NAMALWA (cell line): Measurements from ENCODE around the gene POU5F2.

ENCODE experiments used
- DNase-seq: peaks from one replicate; pipeline ENCODE4 v3.0.0-alpha.2; 2015; ENCODE audit warnings: low spot score

Gene POU5F2, protein sequence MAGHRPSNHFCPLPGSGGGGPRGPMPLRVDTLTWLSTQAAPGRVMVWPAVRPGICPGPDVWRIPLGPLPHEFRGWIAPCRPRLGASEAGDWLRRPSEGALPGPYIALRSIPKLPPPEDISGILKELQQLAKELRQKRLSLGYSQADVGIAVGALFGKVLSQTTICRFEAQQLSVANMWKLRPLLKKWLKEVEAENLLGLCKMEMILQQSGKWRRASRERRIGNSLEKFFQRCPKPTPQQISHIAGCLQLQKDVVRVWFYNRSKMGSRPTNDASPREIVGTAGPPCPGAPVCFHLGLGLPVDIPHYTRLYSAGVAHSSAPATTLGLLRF

DNA sequence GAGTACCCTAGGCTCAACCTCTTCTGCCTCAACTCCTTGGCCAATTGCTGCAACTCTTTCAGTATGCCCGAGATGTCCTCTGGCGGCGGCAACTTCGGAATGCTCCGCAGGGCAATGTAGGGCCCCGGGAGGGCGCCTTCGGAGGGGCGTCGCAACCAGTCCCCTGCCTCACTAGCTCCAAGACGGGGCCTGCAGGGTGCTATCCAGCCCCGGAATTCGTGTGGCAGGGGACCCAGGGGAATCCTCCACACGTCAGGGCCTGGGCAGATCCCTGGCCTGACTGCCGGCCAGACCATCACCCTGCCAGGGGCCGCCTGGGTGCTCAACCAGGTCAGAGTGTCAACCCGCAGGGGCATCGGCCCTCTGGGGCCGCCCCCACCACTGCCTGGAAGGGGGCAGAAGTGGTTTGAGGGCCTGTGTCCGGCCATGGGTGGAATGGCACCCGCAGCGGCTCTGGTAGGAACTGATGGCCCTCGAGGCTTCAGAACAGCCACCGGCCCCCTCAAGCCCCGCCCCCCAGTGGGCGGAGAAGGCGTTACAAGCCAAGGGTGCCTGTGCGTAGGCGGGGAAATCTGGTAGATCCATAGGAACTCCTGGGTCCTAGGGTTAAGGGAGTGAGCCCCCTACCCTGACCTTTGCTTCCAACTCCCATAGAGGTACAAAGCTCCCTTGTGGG is at the start of gene POU5F2:
Gene POU5F2 (minus strand): TSS at position 465 of the 676 bp plus-strand sequence. CDS start 37 bp downstream, at position 428.
- DNase-seq, result peak; percentile 6

DNA sequence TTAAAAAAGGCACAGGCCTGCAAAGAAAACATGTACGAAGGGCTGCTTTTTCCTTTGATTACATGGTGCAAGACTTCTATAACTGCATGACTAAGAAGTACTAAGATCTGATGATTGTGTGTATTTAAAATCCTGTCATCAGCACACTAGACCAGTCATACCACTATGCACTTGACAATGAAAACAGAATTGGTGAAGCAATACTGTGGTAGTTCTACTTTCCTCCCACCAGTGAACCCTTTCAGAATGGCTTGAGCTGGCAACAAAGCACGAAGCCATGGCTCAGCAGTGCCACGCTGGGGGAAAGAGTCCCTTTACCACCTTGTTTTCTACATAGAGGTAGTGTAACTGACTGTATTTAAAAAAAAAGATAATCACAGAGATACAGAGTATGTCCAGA is 49.0 kb upstream of the POU5F2 start:
- DNase-seq, result no peak

DNA sequence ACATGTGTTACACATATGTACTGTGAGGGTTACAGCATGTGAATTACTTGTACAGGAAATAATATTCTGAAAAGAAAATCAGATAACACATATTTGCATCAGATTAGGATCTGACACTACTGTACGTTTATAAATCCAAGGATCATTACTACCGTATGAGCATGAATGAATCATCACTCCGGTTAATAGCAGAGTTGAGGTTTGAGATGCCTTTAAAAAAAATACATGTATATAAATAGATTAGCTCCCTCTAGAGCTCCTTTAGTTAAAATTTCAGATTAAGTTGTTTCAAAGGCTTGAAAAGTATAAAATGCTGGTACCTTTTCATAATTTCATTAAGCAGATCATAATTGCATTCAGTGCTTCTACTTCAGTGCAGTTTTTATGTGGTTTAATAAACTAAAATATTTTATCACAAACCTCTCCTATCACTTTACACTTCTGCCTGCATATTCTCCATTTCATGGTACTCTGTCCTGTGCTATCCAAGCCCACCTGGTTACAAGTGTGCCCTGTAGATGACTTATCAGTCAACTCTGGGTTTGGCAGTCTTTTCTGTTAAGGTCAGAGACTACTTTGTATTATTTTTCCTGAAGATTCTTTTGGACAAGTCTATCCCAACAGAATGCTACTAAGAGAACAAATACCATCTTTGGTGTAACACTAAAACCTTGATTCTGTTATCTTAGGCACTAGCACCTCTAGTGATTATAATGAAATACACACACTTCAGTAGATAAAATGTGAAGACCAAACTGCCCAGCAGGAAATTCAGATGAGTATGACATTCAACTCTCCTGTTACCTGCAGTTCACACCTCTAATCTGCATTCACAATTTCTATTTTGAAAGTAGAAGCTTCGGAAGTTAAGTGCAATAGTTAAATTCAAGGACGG is 48.0 kb upstream of the POU5F2 start:
- no peak for DNase-seq

DNA sequence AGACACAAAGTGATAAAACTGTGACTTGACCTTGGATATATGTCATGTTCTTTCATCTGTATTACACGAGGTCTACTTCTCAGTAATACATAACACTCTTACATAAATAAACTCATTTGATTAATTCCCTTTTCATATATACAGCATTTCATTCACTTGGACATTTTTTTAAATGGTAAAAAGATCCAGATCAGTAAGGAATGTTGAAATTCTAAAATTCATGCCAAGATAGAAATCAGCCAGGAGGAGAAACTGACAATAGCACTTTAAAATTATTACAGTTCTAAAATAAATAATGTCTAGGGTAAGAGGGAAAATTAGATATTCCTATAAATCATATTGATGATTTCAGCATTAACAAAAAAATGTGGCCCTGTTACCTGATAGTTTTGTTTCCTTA is 46.2 kb upstream of the POU5F2 start:
- no peak for DNase-seq

DNA sequence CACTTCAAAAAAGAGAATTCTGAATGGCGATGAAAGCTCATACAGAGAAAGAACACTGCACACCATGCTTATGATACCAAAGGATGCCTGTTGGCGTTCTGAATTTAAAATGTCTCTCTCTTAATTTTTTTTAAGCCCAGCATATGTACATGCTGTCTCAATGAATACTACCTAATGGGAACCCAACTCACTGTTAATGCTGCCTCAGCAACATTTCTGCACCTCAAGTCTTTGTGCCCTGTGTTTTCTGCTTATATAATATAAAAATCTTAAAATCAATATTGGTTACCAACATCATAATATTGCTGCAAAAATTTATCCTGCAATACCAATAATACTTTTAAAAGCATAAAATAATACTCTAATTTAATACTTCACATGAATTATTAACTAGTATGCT is 44.1 kb upstream of the POU5F2 start:
- DNase-seq, result no peak

DNA sequence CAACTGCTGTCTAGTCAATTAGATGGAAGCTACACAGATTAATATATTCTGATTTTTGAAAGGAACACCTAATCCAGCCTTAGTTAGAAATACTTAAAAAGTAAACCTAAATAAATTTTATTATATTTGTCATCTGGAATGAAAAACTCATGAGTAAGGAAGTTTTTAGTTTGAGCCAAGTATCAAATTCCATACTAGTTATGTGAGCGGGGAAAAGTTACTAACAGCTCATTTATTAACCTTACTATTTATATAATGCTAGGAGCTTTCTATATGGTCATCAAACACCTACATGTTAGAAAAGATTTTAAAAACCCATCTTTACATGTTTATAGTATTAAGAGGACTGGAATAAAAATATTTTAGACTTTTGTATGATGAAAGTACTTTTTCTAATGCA is 41.6 kb upstream of the POU5F2 start:
- no peak for DNase-seq

DNA sequence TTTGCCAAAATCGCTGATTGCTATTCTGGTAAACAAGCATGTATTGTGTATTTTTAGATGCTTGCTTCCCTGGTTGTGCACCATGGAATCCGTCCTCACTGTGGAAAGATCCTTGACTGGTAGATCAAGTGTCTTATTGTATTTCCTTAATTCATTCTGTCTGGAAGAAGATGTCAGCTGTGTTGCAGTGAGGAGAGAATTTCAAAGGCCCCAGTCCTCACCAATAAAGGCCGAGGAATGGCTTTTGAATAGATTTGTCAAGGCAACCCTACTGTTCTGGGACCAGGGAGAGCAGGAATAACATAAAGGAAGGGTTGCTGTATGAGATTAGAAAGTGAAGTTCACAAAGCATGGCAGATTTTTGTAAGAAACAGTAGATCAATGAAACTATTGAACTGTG is 36.2 kb upstream of the POU5F2 start:
- no peak for DNase-seq

DNA sequence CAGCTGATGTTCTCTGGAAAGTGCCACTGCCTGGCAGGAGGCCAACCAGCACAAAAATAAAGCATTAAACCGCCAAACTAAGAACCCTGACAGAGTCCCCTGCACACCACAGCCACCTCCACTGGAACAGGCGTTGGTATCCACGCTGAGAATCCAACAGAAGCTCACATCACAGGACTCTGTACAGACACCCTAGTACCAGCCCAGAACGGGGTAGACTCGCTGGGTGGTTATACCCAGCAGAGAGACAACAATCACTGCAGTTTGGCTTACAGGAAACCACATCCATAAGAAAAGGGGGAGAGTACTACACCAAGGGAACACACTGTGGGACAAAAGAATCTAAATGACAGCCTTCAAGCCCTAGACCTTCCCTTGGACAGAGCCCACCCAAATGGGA is 15.0 kb upstream of the POU5F2 start:
- no peak for DNase-seq

DNA sequence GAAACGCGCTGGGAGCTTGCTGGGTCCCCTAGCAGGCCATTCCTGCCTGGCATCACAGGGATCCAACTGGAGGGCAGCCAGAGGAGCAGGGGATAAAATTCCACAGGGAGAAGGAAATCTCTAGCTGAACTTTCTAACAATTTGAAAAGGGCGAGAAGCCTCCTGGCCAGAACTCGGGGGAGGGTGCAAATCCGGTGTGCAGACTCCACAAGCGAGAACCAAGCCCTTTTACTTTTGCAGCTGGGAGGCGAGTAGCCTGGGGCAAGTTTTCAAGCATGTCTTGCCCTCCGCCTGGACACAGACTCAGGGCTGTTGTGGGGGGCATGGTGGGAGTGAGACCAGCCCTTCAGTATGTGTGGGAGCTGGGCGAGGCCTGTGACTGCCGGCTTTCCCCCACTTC is 14.3 kb upstream of the POU5F2 start:
- DNase-seq, result no peak

DNA sequence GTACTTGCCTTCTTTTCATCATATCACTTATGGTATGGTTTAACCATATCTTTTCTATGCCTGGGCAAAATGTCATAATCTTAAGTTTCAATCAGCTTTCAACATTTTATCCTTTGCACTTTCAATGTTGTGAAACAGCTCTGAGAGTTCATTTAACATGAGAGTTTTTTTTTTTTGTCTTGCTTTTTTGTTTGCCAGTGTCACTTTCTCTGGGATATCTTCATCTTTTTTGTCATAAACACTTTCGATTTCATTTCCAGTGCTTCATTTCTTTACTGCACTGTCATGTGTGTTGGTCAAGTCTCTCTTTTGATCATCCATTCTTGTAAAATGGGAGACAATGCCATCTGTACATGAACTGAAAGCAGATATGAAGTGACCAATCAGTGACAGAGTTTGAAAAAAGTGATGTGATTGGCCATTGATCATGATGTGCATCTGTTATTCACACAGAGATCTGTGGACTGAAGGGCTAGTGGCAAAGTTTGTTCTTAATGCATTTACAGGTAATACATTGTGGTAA is 7.5 kb upstream of the POU5F2 start:
- no peak for DNase-seq

DNA sequence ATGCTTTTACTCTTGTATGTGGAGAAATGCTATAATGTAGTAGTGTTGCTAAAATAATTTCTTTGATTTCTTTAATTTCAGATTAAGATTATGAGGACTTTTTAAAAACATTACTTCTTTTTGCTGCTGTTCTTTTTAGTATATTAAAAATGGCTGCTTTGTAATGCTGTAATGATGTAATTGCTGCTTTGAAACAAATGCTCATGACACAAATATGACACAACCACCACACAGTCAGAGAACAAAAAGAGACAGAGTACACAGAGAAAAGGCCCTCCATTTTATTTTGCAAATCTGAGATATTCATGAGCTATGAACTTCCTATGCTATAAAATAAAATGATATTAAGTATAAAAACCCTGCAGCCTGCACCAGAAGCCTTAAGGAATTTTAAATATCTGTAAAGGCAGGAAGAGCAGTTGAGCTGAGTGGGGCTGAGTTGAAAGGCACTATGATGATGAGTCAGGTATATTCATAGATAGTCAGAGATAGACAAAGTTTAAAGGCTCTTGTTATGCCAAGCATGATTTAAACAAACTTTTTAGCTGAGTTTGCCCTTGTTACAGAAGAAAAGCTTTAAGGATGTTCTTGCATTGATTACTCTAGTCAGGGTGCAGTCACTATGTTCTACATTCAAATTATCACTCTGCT is 5.1 kb upstream of the POU5F2 start:
- no peak for DNase-seq

DNA sequence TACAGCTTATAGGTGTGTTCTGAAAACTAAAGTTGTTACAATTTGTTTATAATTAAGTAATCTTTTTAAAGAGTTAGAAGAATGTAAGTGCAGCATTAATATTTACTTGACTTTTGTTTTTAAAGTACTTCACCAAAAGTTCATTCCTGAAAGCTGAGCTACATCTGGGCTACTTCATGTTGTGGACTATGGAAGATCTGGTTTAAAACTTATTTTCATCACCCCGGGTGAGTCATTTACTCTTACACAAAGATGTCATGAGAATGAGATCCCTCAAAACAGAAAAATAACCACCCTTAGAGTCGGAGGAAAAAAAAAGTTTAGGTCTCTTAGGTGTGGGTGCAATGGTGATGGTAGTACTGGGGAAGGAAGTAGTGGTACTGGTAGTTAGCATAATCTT is 5.1 kb downstream of the POU5F2 start:
- no peak for DNase-seq

DNA sequence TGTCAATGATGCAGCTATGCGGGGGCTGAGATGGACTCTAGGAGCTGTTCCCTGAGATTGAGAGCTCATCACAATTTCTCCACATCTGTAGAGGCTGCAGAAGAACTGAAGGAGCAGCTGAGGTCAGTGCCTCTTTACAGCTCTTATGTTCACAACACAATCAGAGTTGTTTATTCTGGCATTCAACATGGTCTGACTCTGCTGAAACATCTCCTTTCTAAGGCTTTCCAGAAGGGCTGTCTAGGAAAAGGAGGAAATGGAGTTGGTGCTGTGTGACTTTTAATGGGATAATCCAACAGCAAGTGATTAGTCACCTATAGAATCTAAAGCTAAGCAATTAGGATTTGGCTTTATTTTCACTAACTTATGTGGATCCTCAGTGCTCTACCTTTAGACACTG is 6.0 kb downstream of the POU5F2 start:
- no peak for DNase-seq

DNA sequence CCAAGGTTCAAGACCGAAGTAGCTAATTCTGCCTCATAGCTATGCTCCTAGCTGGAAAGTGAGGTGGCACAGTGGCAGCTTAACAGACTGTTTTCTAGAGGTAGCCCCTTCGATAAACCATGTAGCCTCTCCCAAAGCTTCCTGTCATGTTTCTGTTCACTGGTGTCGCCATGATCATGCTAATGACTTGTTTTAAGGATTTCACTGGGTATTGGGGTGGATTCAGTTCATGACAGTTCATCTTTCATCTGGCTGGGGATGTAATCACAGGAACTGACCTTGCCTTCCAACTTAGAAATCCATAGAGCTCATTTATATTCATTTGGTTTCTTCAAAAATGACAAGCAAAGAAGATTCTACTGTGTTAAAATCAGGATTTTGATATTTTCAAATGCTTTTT is 9.4 kb downstream of the POU5F2 start:
- no peak for DNase-seq

DNA sequence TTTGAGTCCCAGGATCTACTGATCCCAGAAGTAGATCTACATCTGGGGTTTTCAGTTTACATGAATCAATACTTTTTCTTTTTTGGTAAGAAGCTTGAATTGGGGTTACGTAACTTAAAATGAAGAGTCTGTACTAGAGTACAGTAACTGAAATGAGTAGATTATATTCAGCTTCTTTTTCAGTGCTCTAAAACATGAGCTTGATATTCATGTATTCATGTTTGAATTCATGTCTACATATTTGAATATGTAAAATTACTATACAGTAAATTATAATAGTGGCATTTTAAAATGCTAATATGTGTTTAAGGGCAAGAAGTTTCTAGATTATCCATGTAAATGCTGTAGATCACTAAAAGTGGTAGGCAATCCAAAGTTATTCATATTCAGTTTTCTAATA is 14.8 kb downstream of the POU5F2 start:
- no peak for DNase-seq

DNA sequence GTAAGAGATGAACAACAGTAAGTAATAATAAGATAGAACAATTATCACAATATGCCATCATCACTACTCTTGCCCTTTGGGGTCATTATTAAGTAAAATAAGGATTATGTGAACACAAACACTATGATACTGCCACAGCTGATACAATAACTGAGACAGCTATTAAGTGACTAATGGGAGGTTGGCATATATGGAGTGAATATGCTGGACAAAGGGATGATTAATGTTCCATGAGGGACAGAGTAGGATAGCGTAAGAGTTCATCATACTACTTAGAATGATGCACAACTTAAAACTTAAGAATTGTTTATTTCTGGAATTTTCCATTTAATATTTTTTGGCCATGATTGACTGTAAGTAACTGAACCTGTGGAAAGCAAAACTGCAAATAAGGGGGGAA is 16.6 kb downstream of the POU5F2 start:
- no peak for DNase-seq

DNA sequence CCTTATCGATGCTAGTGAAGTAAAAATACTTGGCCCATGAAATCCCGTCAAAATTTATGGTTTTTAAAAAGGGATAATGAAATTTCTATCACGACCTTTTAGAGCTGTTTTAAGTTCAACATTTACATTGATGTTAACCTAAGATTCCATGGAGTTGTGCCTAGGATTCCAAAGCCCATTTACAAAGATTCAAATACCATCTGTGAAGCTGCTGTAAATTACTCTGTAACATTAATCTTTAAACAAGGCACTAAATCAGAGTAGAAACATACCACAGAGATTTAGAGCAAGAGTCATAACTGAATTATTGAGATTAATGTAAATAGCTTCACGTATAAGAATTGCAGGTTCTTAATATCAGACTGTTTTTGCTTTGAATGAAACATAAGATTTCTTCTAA is 17.7 kb downstream of the POU5F2 start:
- no peak for DNase-seq

DNA sequence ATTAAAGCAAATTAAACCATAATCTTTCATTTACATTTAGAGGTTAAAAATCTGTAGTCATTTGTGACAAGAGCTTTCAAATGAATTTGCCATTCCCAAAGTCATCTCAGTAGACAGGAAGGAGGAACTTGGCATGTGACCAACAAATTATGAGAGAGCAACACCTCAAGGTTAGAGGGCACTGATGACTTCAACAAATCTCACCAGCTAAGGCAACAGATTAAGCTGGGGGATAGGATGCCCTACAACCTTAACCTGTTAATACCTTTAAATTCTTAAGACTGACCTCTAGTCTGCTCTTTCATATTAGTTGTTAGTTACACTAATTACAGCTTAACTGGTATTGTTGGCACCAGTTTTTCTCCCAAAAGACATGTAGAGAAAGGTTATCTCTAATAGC is 18.4 kb downstream of the POU5F2 start:
- DNase-seq, result no peak

DNA sequence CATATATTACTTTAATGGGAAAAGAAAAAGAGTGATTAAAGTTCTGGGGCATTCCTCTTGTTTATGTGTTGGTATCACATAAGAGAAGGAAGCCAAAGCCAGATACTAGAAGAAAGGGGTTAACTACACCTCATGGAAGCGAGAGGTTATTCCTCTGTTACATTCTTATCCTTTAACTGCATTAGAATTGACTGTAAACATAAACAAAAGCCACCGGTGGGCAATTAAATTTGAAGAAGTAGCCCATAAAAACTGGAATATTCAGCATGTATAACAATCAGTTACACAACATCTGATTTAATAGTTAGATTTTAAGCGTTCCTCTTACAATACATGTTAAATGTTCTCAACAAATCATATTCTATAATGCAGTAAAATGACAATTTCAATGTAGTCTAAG is 18.8 kb downstream of the POU5F2 start:
- DNase-seq, result no peak

DNA sequence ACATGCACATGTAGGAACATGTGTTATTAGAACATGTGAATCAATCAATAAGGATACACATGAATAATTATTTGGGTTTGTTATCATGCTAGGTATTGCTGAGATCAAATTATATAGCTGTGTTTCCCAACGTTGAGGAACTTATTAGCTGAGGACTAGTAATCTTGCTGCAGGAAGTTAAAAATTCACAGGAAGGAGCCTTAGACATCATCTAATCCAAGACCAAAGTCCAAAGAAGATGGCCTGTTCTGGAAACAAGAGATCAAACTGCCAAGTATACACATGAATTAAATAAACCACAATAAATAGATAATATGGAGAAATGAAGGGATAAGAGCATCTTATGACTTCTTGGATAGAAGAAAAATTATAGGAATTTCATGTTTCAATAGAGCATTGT is 19.9 kb downstream of the POU5F2 start:
- no peak for DNase-seq

DNA sequence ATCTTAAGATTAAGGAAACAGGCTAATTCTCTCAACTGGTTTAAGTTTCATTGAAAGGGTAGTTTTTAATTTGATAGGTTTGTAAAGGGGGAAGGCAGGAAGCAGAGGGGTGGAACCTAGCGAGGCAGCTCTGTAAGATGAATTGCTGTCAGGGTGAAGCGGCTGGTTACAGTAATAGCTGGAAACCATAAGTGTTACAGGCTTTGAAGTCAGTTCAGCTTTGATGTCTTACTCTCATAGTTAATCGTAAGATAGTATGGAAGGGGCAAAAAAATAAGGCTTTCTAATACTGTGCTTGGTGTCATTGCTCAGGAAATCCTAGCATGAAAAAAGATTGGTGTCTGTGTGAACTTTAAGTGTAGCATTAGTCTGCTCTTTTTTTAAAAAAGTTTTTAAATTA is 20.3 kb downstream of the POU5F2 start:
- no peak for DNase-seq

DNA sequence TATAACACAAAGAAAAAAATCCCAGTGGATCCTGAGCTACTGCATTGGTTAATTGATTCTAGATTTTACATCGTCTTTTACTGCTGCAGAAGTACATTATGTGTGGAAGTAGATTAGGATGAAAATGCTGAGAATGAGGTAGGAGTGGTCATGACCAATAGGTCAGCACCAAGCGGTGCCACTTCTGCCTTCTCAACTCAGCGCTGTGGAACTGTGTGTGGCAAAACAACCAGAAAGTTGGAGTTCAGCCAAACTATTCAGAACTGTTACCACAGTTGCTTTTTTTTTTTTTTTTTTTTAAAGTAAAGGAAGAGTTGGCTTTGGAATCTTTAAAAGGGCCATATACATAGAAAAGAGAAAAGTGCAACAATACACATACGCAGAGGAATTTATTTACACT is 24.2 kb downstream of the POU5F2 start:
- no peak for DNase-seq
